ENCODE data around the gene ACAT1.
"Not testable (repeated sequence)": the region's sequence is repeated elsewhere in the genome, so short reads cannot be mapped to it uniquely, and the experiment has no call there.

DNA sequence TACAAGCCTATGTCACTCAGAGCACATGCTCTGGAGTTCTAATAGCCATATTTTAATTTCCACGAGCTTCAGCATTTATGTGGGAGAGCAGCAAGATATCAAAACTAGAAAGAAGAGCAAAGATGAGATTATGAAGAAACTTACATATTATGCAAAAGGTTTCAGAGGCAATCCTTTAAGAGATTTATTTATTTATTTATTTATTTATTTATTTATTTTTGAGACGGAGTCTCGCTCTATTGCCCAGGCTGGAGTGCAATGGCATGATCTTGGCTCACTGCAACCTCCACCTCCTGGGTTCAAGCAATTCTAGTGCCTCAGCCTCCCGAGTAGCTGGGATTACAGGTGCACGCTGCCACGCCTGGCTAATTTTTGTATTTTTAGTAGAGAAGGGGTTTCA is 41.5 kb downstream of the ACAT1 start:
- TF ChIP-seq TAF1 (IDR thresholded peaks at IDR 0.05; ENCODE audit: borderline replicate concordance, low read depth, low read length); POLR2AphosphoS5 (IDR thresholded peaks at IDR 0.05; ENCODE audit: low read depth, low read length); MXI1 (IDR thresholded peaks at IDR 0.05; ENCODE audit: low read depth, low read length); NRF1 (IDR thresholded peaks at IDR 0.05; ENCODE audit: low read depth, low read length); GATA2 (CRISPR knock-in tag; IDR thresholded peaks at IDR 0.05); TCF12 (IDR thresholded peaks at IDR 0.05); FOXJ3 (CRISPR knock-in tag; IDR thresholded peaks at IDR 0.05); RAD21 (IDR thresholded peaks at IDR 0.05; ENCODE audit: low read length): not testable (repeated sequence)
- TF ChIP-seq, protein P1, sequence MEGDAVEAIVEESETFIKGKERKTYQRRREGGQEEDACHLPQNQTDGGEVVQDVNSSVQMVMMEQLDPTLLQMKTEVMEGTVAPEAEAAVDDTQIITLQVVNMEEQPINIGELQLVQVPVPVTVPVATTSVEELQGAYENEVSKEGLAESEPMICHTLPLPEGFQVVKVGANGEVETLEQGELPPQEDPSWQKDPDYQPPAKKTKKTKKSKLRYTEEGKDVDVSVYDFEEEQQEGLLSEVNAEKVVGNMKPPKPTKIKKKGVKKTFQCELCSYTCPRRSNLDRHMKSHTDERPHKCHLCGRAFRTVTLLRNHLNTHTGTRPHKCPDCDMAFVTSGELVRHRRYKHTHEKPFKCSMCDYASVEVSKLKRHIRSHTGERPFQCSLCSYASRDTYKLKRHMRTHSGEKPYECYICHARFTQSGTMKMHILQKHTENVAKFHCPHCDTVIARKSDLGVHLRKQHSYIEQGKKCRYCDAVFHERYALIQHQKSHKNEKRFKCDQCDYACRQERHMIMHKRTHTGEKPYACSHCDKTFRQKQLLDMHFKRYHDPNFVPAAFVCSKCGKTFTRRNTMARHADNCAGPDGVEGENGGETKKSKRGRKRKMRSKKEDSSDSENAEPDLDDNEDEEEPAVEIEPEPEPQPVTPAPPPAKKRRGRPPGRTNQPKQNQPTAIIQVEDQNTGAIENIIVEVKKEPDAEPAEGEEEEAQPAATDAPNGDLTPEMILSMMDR (IDR thresholded peaks at IDR 0.05): not testable (repeated sequence)
- TF ChIP-seq, protein P2, sequence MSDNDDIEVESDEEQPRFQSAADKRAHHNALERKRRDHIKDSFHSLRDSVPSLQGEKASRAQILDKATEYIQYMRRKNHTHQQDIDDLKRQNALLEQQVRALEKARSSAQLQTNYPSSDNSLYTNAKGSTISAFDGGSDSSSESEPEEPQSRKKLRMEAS (IDR thresholded peaks at IDR 0.05; ENCODE audit: low read depth): not testable (repeated sequence)
